ENCODE results near the gene TMEM239.

The TMEM239 gene

DNA sequence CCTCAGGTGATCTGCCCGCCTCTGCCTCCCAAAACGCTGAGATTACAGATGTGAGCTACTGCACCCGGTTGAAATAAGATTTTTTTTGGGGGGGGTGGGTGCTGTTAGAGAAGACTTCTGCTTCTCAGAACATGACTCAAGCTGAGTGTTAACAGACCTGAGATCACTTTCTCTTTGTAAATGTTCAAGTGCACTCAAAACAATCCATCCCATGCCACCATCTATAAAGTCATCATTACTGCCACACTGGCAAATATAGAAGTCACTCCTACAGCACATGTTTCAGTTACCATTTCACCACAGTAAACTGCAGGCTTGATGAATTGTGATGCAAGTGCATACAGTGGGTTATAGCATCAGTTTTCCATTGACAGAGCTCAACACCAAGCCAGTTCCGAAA, 33.4 kb downstream of the TMEM239 start:
- DNase-seq (ENCODE audit: low spot score) = no peak

DNA sequence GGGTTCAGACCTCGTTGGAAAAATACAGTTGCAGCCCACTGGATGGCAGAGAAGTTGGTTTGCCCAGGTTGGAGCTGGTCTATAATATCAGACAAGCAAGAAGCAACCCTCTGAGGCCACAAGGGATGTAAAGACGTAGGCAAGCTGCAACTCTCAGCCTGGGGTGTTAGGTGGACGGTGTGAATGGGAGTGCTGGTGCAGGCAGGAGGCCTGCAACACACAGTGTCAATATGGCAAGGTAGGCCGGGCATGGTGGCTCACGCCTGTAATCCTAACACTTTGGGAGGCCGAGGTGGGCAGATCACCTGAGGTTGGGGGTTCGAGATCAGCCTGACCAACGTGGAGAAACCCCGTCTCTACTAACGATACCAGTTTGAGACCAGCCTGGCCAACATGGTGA, 34.9 kb downstream of the TMEM239 start:
- no peak for DNase-seq (ENCODE audit: low spot score)

DNA sequence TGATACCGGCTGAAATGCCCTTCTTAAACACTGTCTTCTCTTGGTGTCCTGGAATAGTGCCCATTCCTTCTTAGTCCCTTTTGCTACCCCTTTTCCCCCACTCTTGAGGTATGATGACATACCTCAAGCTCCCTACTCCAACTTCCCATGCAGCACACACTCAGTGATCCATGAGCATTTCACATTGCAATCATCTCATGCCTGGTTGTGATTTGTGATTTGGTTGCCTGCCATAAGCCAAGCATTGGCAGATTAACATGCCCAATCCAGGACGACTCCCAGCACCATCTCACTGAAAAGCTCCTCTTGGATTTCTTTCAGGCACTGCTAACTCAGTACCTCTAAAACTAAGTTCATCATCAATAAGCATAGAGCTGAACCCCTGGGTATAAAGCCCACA, 42.4 kb downstream of the TMEM239 start:
- no peak for DNase-seq (ENCODE audit: low spot score)

DNA sequence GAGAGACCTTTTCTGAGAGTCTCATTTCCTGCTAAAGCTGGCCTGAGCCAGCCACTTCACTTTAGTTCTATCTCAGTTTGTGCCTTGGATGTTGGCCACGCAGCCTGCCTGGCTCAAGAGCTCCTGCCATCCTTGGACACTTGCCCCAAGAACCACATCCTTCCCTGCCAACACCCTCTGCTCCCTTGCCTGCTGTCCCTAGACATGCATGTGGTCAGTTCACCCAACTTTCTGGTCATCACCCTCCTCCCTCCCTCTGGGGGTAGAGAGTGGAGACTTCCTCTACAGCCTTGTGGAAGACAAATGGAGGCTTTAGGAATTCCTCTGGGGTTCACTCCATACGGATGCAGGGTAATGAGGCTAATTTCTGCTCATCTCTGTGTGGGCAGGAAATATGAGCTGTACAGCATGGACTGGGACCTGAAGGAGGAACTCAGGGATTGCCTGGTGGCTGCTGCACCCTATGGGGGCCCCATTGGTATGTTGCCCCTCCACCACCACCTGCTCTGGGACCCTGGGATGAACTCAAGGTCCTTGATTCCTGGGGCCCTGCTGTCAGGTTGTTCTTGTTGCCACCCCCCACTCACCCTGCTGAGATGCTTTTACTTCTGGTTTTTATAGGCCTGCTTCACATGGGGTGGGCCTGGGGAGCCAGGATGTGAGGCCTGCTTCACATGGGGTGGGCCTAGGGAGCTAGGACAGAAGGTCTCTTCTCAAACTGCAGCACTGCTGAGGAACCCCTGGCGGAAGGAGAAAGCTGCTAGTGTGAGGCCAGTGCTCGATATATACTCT, 43.4 kb downstream of the TMEM239 start:
- DNase-seq (ENCODE audit: low spot score) = no peak

DNA sequence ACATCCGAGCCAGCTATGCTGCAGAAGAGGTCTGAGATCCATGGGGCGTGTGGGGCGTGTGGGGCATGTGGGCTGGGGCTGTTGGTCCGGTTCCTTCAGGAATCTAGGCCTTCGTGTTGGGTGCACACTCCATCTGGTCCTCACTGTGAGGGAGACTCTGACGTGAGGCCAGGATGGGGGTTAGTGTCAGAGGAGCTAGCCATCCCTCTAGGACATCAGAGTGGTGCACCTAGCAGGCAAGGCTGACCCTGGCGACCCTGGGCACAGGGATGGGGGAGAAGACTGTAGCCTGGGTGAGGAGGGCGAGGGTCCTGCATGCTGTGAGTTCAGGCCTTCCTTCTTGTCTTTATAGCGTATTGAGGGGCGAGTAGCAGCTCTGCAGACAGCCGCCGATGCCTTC, 48.5 kb downstream of the TMEM239 start:
- DNase-seq (ENCODE audit: low spot score) = no peak

DNA sequence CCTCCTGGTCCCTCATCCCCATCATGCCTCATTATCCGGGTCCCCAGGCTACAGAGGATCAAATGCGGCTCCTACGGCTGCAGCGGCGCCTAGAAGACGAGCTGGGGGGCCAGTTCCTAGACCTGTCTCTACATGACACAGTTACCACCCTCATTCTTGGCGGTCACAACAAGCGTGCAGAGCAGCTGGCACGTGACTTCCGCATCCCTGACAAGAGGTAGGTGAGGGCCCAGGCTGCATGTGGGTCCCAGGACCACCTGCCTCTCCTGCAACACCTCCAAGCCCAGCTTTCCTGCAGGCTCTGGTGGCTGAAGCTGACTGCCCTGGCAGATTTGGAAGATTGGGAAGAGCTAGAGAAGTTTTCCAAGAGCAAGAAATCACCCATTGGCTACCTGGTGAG, 48.9 kb downstream of the TMEM239 start:
- DNase-seq (ENCODE audit: low spot score) = no peak

DNA sequence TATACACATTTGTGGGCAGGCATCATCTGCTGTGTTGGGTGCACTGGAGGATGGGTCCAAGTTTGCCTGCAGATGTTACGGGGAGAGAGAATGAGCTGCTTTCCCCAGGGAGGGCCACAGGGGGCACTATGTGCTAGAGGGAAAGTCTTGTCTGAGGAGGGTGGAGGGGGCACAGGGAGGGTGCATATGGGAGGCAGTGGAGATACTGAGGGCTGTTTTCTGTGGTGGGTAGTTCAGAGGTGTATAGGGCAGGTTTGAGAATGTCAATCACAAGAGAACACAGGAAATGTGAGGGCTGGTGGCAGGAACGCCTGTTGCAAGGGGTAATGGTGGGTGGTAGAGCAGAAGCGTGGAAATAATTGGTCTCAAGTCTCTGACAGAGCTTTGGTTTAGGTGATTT, 49.5 kb downstream of the TMEM239 start:
- DNase-seq (ENCODE audit: low spot score) = no peak

DNA sequence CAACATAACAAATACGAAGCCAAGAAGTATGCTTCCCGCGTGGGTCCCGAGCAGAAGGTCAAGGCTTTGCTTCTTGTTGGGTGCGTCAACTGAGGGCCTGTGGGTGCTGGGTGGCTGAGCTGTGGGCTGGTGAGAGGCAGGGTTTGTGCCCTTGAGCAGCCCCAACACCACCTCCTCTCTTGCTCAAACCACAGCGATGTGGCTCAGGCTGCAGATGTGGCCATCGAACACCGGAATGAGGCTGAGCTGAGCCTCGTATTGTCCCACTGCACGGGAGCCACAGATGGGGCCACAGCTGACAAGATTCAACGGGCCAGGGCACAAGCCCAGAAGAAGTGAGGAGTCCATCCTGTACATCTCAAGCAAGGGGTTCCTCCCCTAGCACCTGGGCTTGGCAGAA, 50.1 kb downstream of the TMEM239 start:
- no peak for DNase-seq (ENCODE audit: low spot score)

DNA sequence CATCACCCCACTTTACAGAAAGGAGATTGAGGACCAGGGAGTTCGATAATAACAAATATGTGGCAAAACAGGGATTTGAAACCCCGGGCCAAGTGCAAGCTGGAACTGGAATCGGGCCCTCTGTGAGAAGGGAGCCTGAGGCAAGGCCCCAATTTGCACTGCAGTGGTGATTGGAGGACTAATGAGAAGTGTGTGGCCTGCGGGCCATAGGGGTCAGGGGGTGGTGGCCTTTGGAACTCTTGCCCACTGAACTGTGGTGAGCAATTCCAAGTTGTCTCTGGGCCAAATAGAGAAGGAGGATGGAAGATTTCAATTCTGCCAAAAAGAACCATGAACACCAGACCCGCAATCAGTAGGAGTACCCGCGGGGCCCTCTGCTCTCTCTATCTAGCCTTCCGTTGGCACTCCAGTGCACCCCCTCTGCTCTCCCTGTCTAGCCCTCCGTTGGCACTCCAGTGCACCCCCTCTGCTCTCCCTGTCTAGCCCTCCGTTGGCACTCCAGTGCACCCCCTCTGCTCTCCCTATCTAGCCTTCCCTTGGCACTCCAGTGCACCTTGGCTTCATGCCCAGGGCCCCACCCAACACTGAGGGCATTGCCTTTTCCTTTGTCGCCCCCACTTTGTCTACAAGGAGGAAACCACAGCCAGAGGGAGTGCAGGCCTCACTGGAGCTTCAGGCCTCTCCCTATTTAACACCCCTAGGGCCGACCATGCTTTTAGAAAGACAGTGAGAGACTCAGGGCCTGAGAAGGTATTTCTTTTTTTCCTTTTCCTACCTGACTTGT, 51.1 kb downstream of the TMEM239 start:
- no peak for DNase-seq (ENCODE audit: low spot score)
